A549 (cell line): ENCODE data around the gene MYO10.

Experiments
- CHD2 ChIP-seq: fragments of 150-350 bp; IDR thresholded peaks from 2 replicates; pipeline ENCODE4 v1.6.1; 2014; ENCODE audit warnings: low read length; ENCODE audit not compliant: partially characterized antibody
- EP300 ChIP-seq, 2 experiments: fragments of >200 bp; sonication (Bioruptor Twin); formaldehyde crosslinking; IDR thresholded peaks; 2 replicates in 1 of 2; 3 replicates in 1 of 2; pipeline ENCODE4 v1.6.1; 2016 to 2017
- FOXS1 ChIP-seq: fragments of 250-450 bp; sonication (Bioruptor Pico); IDR thresholded peaks from 2 replicates; pipeline ENCODE4 v1.5.0; 2020; ENCODE audit warnings: mild to moderate bottlenecking, moderate library complexity
- HEYL ChIP-seq: fragments of 250-450 bp; sonication (Bioruptor Pico); IDR thresholded peaks from 2 replicates; pipeline ENCODE4 v1.8.0; 2021; ENCODE audit warnings: mild to moderate bottlenecking, moderate library complexity
- KDM1A ChIP-seq: fragments of 200-600 bp; sonication (generic); IDR thresholded peaks from 2 replicates; pipeline ENCODE4 v1.6.1; 2016; ENCODE audit warnings: low read depth, mild to moderate bottlenecking
- MAFK ChIP-seq: fragments of 450-650 bp; IDR thresholded peaks from 2 replicates; pipeline ENCODE4 v1.6.1; 2014; ENCODE audit not compliant: partially characterized antibody
- MAZ ChIP-seq: fragments of 150-350 bp; IDR thresholded peaks from 2 replicates; pipeline ENCODE4 v1.6.1; 2014; ENCODE audit warnings: antibody characterized with exemption, low read depth, low read length, borderline replicate concordance
- POLR2A ChIP-seq: IDR thresholded peaks from 2 replicates; pipeline ENCODE4 v1.6.1; 2012; ENCODE audit warnings: mild to moderate bottlenecking, low read length
- RAD21 ChIP-seq, 2 experiments: fragments of >200 bp in 1 of 2; sonication (Bioruptor Twin) in 1 of 2; formaldehyde crosslinking in 1 of 2; IDR thresholded peaks in 1 of 2; conservative IDR thresholded peaks in 1 of 2; 2 replicates in 1 of 2; 3 replicates in 1 of 2; pipeline ENCODE4 v1.6.1; 2012 to 2018; ENCODE audit warnings: inconsistent platforms in 1 of 2
- TP53 ChIP-seq: fragments of 250-450 bp; sonication (Bioruptor Pico); IDR thresholded peaks from 2 replicates; pipeline ENCODE4 v1.5.0; 2021; ENCODE audit warnings: mild to moderate bottlenecking, moderate library complexity
- TF ChIP-seq, protein P1 (sequence below): IDR thresholded peaks from 2 replicates; pipeline ENCODE4 v1.6.1; 2012
- TF ChIP-seq, protein P2 (sequence below): fragments of >200 bp; sonication (Bioruptor Twin); formaldehyde crosslinking; IDR thresholded peaks from 3 replicates; pipeline ENCODE4 v1.5.1; 2016
- TF ChIP-seq, protein P3 (sequence below): IDR thresholded peaks from 2 replicates; pipeline ENCODE4 v1.6.1; 2012

DNA sequence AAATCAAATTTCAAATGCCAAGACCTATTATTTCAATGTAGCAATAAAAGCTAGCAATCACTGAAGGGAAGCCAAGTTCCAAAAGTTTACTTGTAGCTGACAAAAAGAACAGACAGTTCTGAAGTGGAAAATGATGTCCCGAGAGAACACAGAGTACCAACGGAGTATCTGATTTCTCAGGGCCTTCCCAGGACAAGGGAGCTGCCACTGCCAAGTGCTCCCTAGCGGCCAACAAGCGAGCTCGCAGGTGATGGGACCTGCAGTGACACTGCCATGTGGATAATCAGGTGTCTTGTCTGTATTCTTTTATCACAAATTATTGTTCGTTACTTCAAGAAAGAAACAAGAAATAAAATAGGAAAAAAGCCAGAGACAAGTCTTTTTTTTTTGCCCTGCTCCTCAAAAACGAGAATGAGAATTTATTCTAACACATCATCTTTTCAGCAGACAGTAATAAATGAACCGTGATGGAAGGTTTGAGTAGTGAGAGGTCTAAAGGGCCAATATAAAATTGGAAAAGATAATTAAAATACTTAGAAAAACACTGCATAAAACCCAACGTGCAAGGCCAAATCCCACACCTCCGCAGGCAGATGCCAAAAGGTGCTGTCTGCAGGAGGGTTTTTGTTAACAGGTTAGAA is 159.4 kb downstream of the MYO10 start:
- TF ChIP-seq, protein P1, sequence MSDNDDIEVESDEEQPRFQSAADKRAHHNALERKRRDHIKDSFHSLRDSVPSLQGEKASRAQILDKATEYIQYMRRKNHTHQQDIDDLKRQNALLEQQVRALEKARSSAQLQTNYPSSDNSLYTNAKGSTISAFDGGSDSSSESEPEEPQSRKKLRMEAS, result no peak
- TF ChIP-seq, protein P2, sequence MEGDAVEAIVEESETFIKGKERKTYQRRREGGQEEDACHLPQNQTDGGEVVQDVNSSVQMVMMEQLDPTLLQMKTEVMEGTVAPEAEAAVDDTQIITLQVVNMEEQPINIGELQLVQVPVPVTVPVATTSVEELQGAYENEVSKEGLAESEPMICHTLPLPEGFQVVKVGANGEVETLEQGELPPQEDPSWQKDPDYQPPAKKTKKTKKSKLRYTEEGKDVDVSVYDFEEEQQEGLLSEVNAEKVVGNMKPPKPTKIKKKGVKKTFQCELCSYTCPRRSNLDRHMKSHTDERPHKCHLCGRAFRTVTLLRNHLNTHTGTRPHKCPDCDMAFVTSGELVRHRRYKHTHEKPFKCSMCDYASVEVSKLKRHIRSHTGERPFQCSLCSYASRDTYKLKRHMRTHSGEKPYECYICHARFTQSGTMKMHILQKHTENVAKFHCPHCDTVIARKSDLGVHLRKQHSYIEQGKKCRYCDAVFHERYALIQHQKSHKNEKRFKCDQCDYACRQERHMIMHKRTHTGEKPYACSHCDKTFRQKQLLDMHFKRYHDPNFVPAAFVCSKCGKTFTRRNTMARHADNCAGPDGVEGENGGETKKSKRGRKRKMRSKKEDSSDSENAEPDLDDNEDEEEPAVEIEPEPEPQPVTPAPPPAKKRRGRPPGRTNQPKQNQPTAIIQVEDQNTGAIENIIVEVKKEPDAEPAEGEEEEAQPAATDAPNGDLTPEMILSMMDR, result peak; percentile 20; the same call in 2 of the 3 replicates
- no peak for TF ChIP-seq FOXS1
- no peak for TF ChIP-seq MAZ
- TF ChIP-seq RAD21 (conservative IDR thresholded peaks at IDR 0.05 in 1 of 2, IDR thresholded peaks at IDR 0.05 in 1 of 2), result no peak
- TF ChIP-seq POLR2A, result no peak
- TF ChIP-seq HEYL (CRISPR knock-in tag), result no peak
- no peak for TF ChIP-seq MAFK
- TF ChIP-seq, protein P3, sequence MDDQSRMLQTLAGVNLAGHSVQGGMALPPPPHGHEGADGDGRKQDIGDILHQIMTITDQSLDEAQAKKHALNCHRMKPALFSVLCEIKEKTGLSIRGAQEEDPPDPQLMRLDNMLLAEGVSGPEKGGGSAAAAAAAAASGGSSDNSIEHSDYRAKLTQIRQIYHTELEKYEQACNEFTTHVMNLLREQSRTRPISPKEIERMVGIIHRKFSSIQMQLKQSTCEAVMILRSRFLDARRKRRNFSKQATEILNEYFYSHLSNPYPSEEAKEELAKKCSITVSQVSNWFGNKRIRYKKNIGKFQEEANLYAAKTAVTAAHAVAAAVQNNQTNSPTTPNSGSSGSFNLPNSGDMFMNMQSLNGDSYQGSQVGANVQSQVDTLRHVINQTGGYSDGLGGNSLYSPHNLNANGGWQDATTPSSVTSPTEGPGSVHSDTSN, result no peak
- no peak for TF ChIP-seq TP53 (CRISPR knock-in tag)
- TF ChIP-seq CHD2, result no peak
- TF ChIP-seq KDM1A, result no peak
- no peak for TF ChIP-seq EP300 (IDR thresholded peaks at IDR 0.05)
